BJ (cell line): ENCODE results near the gene VLDLR. TPM values are rescaled to one million over a fixed set of nuclear protein-coding genes. Genes with fewer than 3 reads are reported as not detected.

Experiments used
- CTCF ChIA-PET: fragments of 350-600 bp; formaldehyde crosslinking; extraction: SDS; loops from one replicate; lab custom pipeline; 2021; ENCODE audit warnings: antibody characterized with exemption, inconsistent platforms; lab: Yijun Ruan, JAX
- POLR2A ChIA-PET: fragments of 300-600 bp; sonication (Branson Sonifier 250); formaldehyde crosslinking; extraction: SDS; loops from one replicate; lab custom pipeline; 2021; ENCODE audit warnings: antibody characterized with exemption; lab: Charles Lee
- DNase-seq: peaks from one replicate; pipeline ENCODE4 v3.0.0-alpha.2; 2011; ENCODE audit warnings: low read depth
- H3K27me3 ChIP-seq: 2 replicates; pipeline ENCODE4 v1.6.0; 2011; ENCODE audit warnings: low read length; ENCODE audit not compliant: control insufficient read depth, insufficient read depth
- H3K36me3 ChIP-seq: 2 replicates; pipeline ENCODE4 v1.5.1; 2011; ENCODE audit warnings: low read length; ENCODE audit not compliant: control insufficient read depth, insufficient read depth
- H3K4me3 ChIP-seq: 2 replicates; pipeline ENCODE4 v1.5.1; 2011; ENCODE audit warnings: low read depth, mild to moderate bottlenecking, control low read depth, low read length
- CTCF ChIP-seq: IDR thresholded peaks from 2 replicates; pipeline ENCODE4 v1.5.1; 2011; ENCODE audit warnings: low read depth, mild to moderate bottlenecking, control low read depth, inconsistent platforms, low read length, moderate library complexity; ENCODE audit not compliant: insufficient read depth
- polyA plus RNA-seq: library from polyadenylated mRNA; depleted of rRNA; stranded (reverse); fragments of >200 nt; gene quantifications from 2 replicates; pipeline ENCODE4 v1.2.3, GENCODE V29; 2011

The VLDLR gene
- polyA plus RNA-seq, 1 experiment = 34.4 TPM

- no peaks in the 10 kb centered on the region for H3K27me3 ChIP-seq
- no peak overlapping the region for H3K4me3 ChIP-seq
- TF ChIP-seq CTCF = no peak
- H3K36me3 ChIP-seq = no peaks in the 10 kb centered on the region
- ChIA-PET CTCF (no interaction called here), POLR2A (no interaction called here)
- DNase-seq = no peak
Observed at GRCh38 chr9:2676466-2676865, 54.9 kb downstream of the VLDLR start.

- TF ChIP-seq CTCF = no peak
- Histone ChIP-seq H3K27me3 (no peaks in the 10 kb centered on the region), H3K36me3 (no peaks in the 10 kb centered on the region), H3K4me3 (no peak overlapping the region)
- DNase-seq = no peak
- POLR2A ChIA-PET = no interaction called here
- CTCF ChIA-PET = no interaction called here
Observed at GRCh38 chr9:2677915-2678889, 56.6 kb downstream of the VLDLR start.

GRCh38 chr9:2679011-2679410, 57.4 kb downstream of the VLDLR start:
- TF ChIP-seq CTCF = no peak
- ChIA-PET CTCF (interaction anchor here (0.6 to 0.8 kb wide), 2 partner anchors 9 to 249 kb away, joined by 3 read pairs; no protein-coding TSS in a partner anchor), POLR2A (no interaction called here)
- Histone ChIP-seq H3K27me3 (no peaks in the 10 kb centered on the region), H3K36me3 (no peaks in the 10 kb centered on the region), H3K4me3 (no peak overlapping the region)
- no peak for DNase-seq

- Histone ChIP-seq H3K36me3 (no peaks in the 10 kb centered on the region), H3K4me3 (no peak overlapping the region), H3K27me3 (no peaks in the 10 kb centered on the region)
- POLR2A ChIA-PET = no interaction called here
- DNase-seq = no peak
- no peak for TF ChIP-seq CTCF
- CTCF ChIA-PET = interaction anchor here (0.6 kb wide), 1 partner anchor 10 kb away, joined by 3 read pairs; no protein-coding TSS in a partner anchor
Observed at GRCh38 chr9:2681981-2682380, 60.4 kb downstream of the VLDLR start.

GRCh38 chr9:2686911-2687310, 65.3 kb downstream of the VLDLR start:
- DNase-seq = no peak
- ChIA-PET CTCF (interaction anchor here (0.6 to 0.7 kb wide), 2 partner anchors 17 to 198 kb away, joined by 3 read pairs; no protein-coding TSS in a partner anchor), POLR2A (no interaction called here)
- H3K4me3 ChIP-seq = no peak overlapping the region
- no peak for TF ChIP-seq CTCF
- no peaks in the 10 kb centered on the region for H3K27me3 ChIP-seq
- no peaks in the 10 kb centered on the region for H3K36me3 ChIP-seq
